NCI-H2081 treated with DMSO at 0.1 percent for 48 hours (cell line): Measurements from ENCODE around the gene FRMD4A.

Source experiments
- DNase-seq: peaks from one replicate; lab custom pipeline; 2025; lab: John Stamatoyannopoulos, UW

FRMD4A gene

GRCh38 chr10:14293526-14293925 is 37.2 kb downstream of the FRMD4A start:
- DNase-seq, result no peak

- DNase-seq, result no peak
Observed at GRCh38 chr10:14291296-14291695, 39.4 kb downstream of the FRMD4A start.

GRCh38 chr10:14285941-14286560 is 44.7 kb downstream of the FRMD4A start:
- no peak for DNase-seq

GRCh38 chr10:14282276-14282675 is 48.4 kb downstream of the FRMD4A start:
- no peak for DNase-seq

GRCh38 chr10:14278533-14278932 is 52.2 kb downstream of the FRMD4A start:
- no peak for DNase-seq

GRCh38 chr10:14276210-14276609 is 54.5 kb downstream of the FRMD4A start:
- DNase-seq, result no peak

- DNase-seq, result no peak
Observed at GRCh38 chr10:14271621-14272020, 59.1 kb downstream of the FRMD4A start.

GRCh38 chr10:14270370-14270769 is 60.4 kb downstream of the FRMD4A start:
- no peak for DNase-seq

- DNase-seq, result no peak
Observed at GRCh38 chr10:14265709-14266108, 65.0 kb downstream of the FRMD4A start.

- DNase-seq, result no peak
Observed at GRCh38 chr10:14262836-14263425, 67.8 kb downstream of the FRMD4A start.

- DNase-seq, result no peak
Observed at GRCh38 chr10:14261336-14261735, 69.4 kb downstream of the FRMD4A start.

- DNase-seq, result no peak
Observed at GRCh38 chr10:14259696-14260566, 70.8 kb downstream of the FRMD4A start.

- DNase-seq, result no peak
Observed at GRCh38 chr10:14254368-14254767, 76.4 kb downstream of the FRMD4A start.

GRCh38 chr10:14253711-14254110 is 77.0 kb downstream of the FRMD4A start:
- DNase-seq, result no peak

GRCh38 chr10:14253079-14253478 is 77.6 kb downstream of the FRMD4A start:
- DNase-seq, result no peak

- no peak for DNase-seq
Observed at GRCh38 chr10:14250496-14251076, 80.1 kb downstream of the FRMD4A start.

GRCh38 chr10:14247377-14248116 is 83.2 kb downstream of the FRMD4A start:
- no peak for DNase-seq

GRCh38 chr10:14244801-14245211 is 85.9 kb downstream of the FRMD4A start:
- no peak for DNase-seq

GRCh38 chr10:14244147-14244546 is 86.6 kb downstream of the FRMD4A start:
- no peak for DNase-seq

- no peak for DNase-seq
Observed at GRCh38 chr10:14243221-14243620, 87.5 kb downstream of the FRMD4A start.

- DNase-seq, result no peak
Observed at GRCh38 chr10:14241196-14241595, 89.5 kb downstream of the FRMD4A start.
